Left hindlimb (tissue), 1 donor: ENCODE results near the gene SPARC.

ENCODE experiments used
- DNase-seq: peaks from one replicate; pipeline ENCODE4 v3.0.0-alpha.2; 2018

The SPARC gene

GRCh38 chr5:151618907-151619306 lies 67.8 kb downstream of the SPARC start:
- DNase-seq = no peak

DNA sequence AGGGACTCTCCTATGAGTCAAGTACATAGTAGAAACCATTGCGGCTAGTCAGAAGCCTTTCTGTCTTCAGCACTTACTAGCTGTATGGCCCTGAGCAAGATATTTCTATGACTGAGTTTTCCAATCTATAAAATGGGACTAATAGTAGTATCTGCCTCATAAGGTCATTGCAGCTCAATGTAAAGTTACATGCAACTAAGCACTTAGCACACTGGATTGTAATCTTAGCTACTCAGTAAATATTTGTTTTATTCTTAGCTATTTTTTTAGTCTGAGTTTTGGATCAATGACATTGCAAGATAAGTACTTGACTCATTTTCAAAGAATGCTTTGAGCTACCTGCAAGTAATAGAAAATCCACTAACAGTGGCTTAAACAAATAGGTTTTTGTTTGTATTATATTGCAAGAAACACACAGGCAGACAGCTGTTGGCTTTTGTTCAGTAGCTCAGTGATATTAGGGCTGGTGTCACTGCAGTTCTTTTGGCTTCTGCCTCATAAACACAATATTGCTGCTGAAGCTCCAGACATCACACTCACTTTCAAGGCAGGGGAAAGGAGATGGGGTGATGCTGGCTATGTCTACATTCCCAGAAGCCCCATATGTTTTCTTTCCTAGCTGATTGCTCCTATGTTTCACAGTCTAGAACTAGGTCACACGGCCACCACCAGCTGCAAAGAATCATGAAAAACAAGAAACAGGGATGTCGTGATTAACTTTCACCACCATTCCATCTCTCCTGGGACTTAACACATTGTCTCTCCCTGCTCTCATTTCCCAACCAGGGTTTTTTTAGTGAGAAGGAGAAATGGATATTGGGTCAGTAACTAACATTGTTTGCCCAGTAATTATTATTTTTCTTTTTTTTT lies 68.6 kb downstream of the SPARC start:
- no peak for DNase-seq

GRCh38 chr5:151617383-151617840 lies 69.3 kb downstream of the SPARC start:
- DNase-seq = no peak

- DNase-seq = no peak
Observed at GRCh38 chr5:151615431-151615830, 71.3 kb downstream of the SPARC start.

DNA sequence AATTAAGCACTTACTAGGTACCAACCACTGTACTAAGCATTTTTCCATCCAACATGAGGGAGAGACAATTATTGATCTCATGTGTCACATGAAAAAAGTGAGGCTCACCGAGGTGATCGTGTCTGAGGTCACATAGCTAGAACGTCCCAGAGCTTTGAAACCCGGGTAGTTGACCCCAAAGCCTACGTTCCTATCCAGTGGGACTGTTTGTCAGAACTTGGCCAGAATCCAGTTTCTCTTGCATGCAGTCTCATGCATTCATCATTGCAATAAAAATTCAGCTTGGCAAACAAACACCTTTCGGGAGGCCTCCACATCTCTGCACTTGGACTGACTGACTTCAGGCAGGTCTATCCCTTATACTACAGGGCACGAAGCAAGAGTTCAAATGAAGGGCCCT lies 72.2 kb downstream of the SPARC start:
- no peak for DNase-seq

- DNase-seq = no peak
Observed at GRCh38 chr5:151612689-151613427, 73.9 kb downstream of the SPARC start.

- DNase-seq = no peak
Observed at GRCh38 chr5:151611127-151611775, 75.5 kb downstream of the SPARC start.
